Mesenchymal stem cell (in vitro differentiated cells and primary cell): Measurements from ENCODE around the gene RILPL1.
A peak's percentile ranks its signal among the peaks of the same experiment; 100 is the strongest.
"Not testable (repeated sequence)": the region's sequence is repeated elsewhere in the genome, so short reads cannot be mapped to it uniquely, and the experiment has no call there.

Experiments used
- DNase-seq: peaks from one replicate; pipeline ENCODE4 v3.0.0-alpha.2; 2013
- H2AFZ ChIP-seq: one replicate; pipeline ENCODE4 v1.6.1; 2013; ENCODE audit warnings: low read depth, mild to moderate bottlenecking, control low read depth, inconsistent platforms, low read length, moderate library complexity
- H2AK5ac ChIP-seq: 2 replicates; pipeline ENCODE4 v1.6.1; 2013; ENCODE audit warnings: low read length, moderate library complexity, mild to moderate bottlenecking, inconsistent platforms; ENCODE audit not compliant: severe bottlenecking
- H2BK120ac ChIP-seq: one replicate; pipeline ENCODE4 v1.6.1; 2013; ENCODE audit warnings: low read depth, mild to moderate bottlenecking, inconsistent platforms, low read length, moderate library complexity
- H2BK12ac ChIP-seq, 2 experiments: one replicate each; pipeline ENCODE4 v1.6.1; 2013; ENCODE audit warnings: inconsistent platforms in 2 of 2, low read length in 2 of 2, mild to moderate bottlenecking in 2 of 2, moderate library complexity in 2 of 2, control low read depth in 1 of 2
- H2BK15ac ChIP-seq: one replicate; pipeline ENCODE4 v1.6.1; 2013; ENCODE audit warnings: mild to moderate bottlenecking, low read depth, inconsistent platforms; ENCODE audit not compliant: poor library complexity, severe bottlenecking
- H2BK5ac ChIP-seq: 2 replicates; pipeline ENCODE4 v1.6.1; 2013; ENCODE audit warnings: low read depth, mild to moderate bottlenecking, low read length, control low read depth, inconsistent platforms; ENCODE audit not compliant: poor library complexity, severe bottlenecking
- H3K14ac ChIP-seq, 2 experiments: one replicate each; pipeline ENCODE4 v1.6.1; 2013; ENCODE audit warnings: inconsistent platforms in 2 of 2, low read length in 2 of 2, control low read depth in 1 of 2, mild to moderate bottlenecking in 1 of 2, moderate library complexity in 1 of 2
- H3K18ac ChIP-seq, 2 experiments: one replicate each; pipeline ENCODE4 v1.6.1; 2013; ENCODE audit warnings: inconsistent platforms in 2 of 2, low read length in 2 of 2, control low read depth in 1 of 2, low read depth in 1 of 2, mild to moderate bottlenecking in 1 of 2
- H3K23ac ChIP-seq, 2 experiments: one replicate each; pipeline ENCODE4 v1.6.1; 2013; ENCODE audit warnings: inconsistent platforms in 2 of 2, low read length in 2 of 2, mild to moderate bottlenecking in 2 of 2, moderate library complexity in 2 of 2, control low read depth in 1 of 2
- H3K27ac ChIP-seq: 2 replicates; pipeline ENCODE4 v1.5.1; 2013; ENCODE audit warnings: mild to moderate bottlenecking, moderate library complexity, low read length, control low read depth, inconsistent platforms; ENCODE audit not compliant: poor library complexity, severe bottlenecking
- H3K27me3 ChIP-seq, 2 experiments: 2 replicates each; pipeline versions ENCODE4 v1.6.1 to v1.7.0; 2013; ENCODE audit warnings: low read length in 2 of 2, mild to moderate bottlenecking in 2 of 2, moderate library complexity in 2 of 2, control low read depth in 1 of 2, inconsistent platforms in 1 of 2; ENCODE audit not compliant: control insufficient read depth in 1 of 2, insufficient read depth in 1 of 2
- H3K36me3 ChIP-seq, 2 experiments: 2 replicates each; pipeline versions ENCODE4 v1.6.1 to v1.7.0; 2013; ENCODE audit warnings: low read length in 2 of 2, control low read depth in 1 of 2, inconsistent platforms in 1 of 2, low read depth in 1 of 2, mild to moderate bottlenecking in 1 of 2; ENCODE audit not compliant: insufficient read depth in 2 of 2, control insufficient read depth in 1 of 2
- H3K4ac ChIP-seq, 2 experiments: one replicate each; pipeline ENCODE4 v1.6.1; 2013; ENCODE audit warnings: inconsistent platforms in 2 of 2, low read length in 2 of 2, mild to moderate bottlenecking in 2 of 2, moderate library complexity in 2 of 2, control low read depth in 1 of 2, low read depth in 1 of 2
- H3K4me1 ChIP-seq: 2 replicates; pipeline ENCODE4 v1.6.1; 2013; ENCODE audit warnings: low read depth, low read length, control low read depth; ENCODE audit not compliant: control insufficient read depth, insufficient read depth
- H3K4me2 ChIP-seq: 2 replicates; pipeline ENCODE4 v1.6.1; 2013; ENCODE audit warnings: low read length, mild to moderate bottlenecking, inconsistent platforms; ENCODE audit not compliant: poor library complexity, severe bottlenecking
- H3K4me3 ChIP-seq, 2 experiments: 2 replicates each; pipeline versions ENCODE4 v1.5.1 to v1.7.0; 2013; ENCODE audit warnings: low read length in 2 of 2, mild to moderate bottlenecking in 2 of 2, control low read depth in 1 of 2, low read depth in 1 of 2; ENCODE audit not compliant: insufficient read depth in 1 of 2
- H3K79me1 ChIP-seq: replicated peaks from 2 replicates; pipeline ENCODE4 v1.6.1; 2013; ENCODE audit warnings: mild to moderate bottlenecking, control low read depth, low read length, inconsistent platforms; ENCODE audit not compliant: poor library complexity, severe bottlenecking
- H3K9ac ChIP-seq: 2 replicates; pipeline ENCODE4 v1.7.0; 2013; ENCODE audit warnings: mild to moderate bottlenecking, low read length, moderate library complexity
- H3K9me3 ChIP-seq: 2 replicates; pipeline ENCODE4 v1.7.0; 2013; ENCODE audit warnings: mild to moderate bottlenecking, low read length; ENCODE audit not compliant: control insufficient read depth
- H4K8ac ChIP-seq: one replicate; pipeline ENCODE4 v1.6.1; 2013; ENCODE audit warnings: inconsistent platforms, mild to moderate bottlenecking, low read length, moderate library complexity
- H4K91ac ChIP-seq: one replicate; pipeline ENCODE4 v1.6.1; 2013; ENCODE audit warnings: mild to moderate bottlenecking, low read length, inconsistent platforms
- WGBS: methylation state at CpG from one replicate; pipeline ENCODE4 v1.1.7; 2013; ENCODE audit warnings: mixed read lengths; 5-methylcytosine and 5-hydroxymethylcytosine counted together

The RILPL1 gene

DNA sequence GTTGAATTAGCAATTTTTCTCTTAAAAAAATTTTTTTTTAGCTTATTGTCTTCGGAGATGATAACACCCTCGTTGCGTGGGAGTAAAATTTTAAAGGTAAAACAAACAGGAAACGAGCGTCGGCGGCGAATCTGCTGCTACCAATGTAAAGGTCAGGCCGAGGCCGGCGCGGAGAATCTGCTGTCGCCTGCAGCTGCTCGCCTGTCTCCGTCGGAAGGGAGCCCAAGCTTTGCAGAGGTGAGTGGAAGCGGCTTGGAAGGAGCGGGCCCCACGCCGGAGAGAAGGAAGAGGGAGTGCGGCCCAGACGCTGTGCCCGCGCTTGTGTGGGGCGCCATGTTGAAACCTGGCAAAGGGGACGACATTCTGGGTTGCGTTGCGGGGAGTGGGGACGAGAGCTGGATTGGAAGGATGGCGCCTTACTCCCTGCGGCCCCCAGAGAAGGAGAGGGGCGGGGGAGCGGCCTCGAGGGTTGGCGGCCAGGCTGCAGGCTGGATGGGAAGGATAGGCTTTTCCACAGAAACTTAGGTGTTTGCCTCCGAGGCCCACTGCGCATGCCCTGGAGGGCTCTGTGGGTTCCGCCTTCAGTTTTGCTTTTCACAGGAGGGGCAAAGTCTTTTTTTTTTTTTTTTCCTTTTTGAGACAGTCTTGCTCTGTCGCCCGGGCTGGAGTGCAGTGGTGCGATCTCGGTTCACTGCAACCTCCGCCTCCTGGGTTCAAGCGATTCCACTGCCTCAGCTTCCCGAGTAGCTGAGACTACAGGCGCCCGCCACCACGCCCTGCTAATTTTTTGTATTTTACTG is 75.3 kb downstream of the RILPL1 start, which contains the start of gene SNRNP35:
SNRNP35 (plus strand) TSS at position 160 of the 800 bp plus-strand sequence. CDS start 7,402 bp downstream, outside the sequence.
- peak within 1 kb of the TSS; percentile 100 for H4K8ac ChIP-seq
- WGBS: under 1% methylated on average over 48 of the region's 48 CpGs
- peak within 1 kb of the TSS; percentile 31 for H2AK5ac ChIP-seq
- peaks cover 10% of the 10 kb centered on the region for H3K79me1 ChIP-seq
- H3K9me3 ChIP-seq: no peaks in the 10 kb centered on the region
- peak within 1 kb of the TSS; percentile 89 to 99 for H3K18ac ChIP-seq
- peak within 1 kb of the TSS; percentile 80 to 82 for H3K4me3 ChIP-seq
- peak within 1 kb of the TSS; percentile 91 for H3K9ac ChIP-seq
- H4K91ac ChIP-seq: peak within 1 kb of the TSS; percentile 86
- H3K4me2 ChIP-seq: peak within 1 kb of the TSS; percentile 62
- H2BK15ac ChIP-seq: peak within 1 kb of the TSS; percentile 75
- peak; percentile 90 for DNase-seq
- H3K14ac ChIP-seq: peak within 1 kb of the TSS in 1 of 2 experiments; percentile 29
- H3K27me3 ChIP-seq: no peaks in the 10 kb centered on the region
- H3K23ac ChIP-seq: no peak within 1 kb of the TSS
- H2BK120ac ChIP-seq: peak within 1 kb of the TSS; percentile 89
- H2AFZ ChIP-seq: peak within 1 kb of the TSS; percentile 43
- peaks cover 5% of the 10 kb centered on the region for H3K4me1 ChIP-seq
- H3K4ac ChIP-seq: peak within 1 kb of the TSS; percentile 69 to 97
- H3K36me3 ChIP-seq: peaks cover 0 to 4% of the 10 kb centered on the region in 2 experiments
- peak within 1 kb of the TSS; percentile 96 for H3K27ac ChIP-seq
- H2BK12ac ChIP-seq: no peak within 1 kb of the TSS
- peak within 1 kb of the TSS; percentile 86 for H2BK5ac ChIP-seq

GRCh38 chr12:123453165-123453564 is 80.4 kb downstream of the RILPL1 start:
- no peak overlapping the region for H3K4me3 ChIP-seq
- H3K27ac ChIP-seq: no peak overlapping the region
- H3K4ac ChIP-seq: no peak overlapping the region
- WGBS: 78% methylated on average over 2 of the region's 3 CpGs
- no peak overlapping the region for H2BK12ac ChIP-seq
- no peak overlapping the region for H3K18ac ChIP-seq
- no peak overlapping the region for H2BK5ac ChIP-seq
- H3K36me3 ChIP-seq: no peaks in the 10 kb centered on the region
- H3K79me1 ChIP-seq: no peaks in the 10 kb centered on the region
- H2BK15ac ChIP-seq: no peak overlapping the region
- H2AFZ ChIP-seq: no peak overlapping the region
- no peak overlapping the region for H2AK5ac ChIP-seq
- H3K14ac ChIP-seq: no peak overlapping the region
- H3K23ac ChIP-seq: no peak overlapping the region
- H4K91ac ChIP-seq: no peak overlapping the region
- H3K4me2 ChIP-seq: no peak overlapping the region
- H3K9ac ChIP-seq: no peak overlapping the region
- no peak for DNase-seq
- no peak overlapping the region for H4K8ac ChIP-seq
- no peaks in the 10 kb centered on the region for H3K9me3 ChIP-seq
- H3K27me3 ChIP-seq: no peaks in the 10 kb centered on the region
- H3K4me1 ChIP-seq: no peaks in the 10 kb centered on the region
- H2BK120ac ChIP-seq: no peak overlapping the region

DNA sequence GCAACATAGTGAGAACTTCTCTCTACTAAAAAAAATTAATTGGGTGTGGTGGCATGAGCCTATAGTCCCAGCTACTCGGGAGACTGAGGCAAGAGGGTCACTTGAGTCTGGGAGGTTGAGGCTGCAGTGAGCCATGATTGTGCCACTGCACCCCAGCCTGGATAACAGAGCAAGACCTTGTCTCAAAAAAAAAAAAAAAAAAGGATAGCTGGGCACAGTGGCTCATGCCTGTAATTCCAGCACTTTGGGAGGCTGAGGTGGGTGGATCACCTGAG is 81.3 kb downstream of the RILPL1 start:
- H4K8ac ChIP-seq, H3K27ac ChIP-seq, H3K9me3 ChIP-seq, H3K79me1 ChIP-seq, H2AFZ ChIP-seq, H3K23ac ChIP-seq, H2BK12ac ChIP-seq, H2BK15ac ChIP-seq, H3K18ac ChIP-seq, H3K27me3 ChIP-seq, DNase-seq, H3K4me1 ChIP-seq, H3K36me3 ChIP-seq, H3K4ac ChIP-seq, H3K9ac ChIP-seq, H2BK5ac ChIP-seq, H3K4me3 ChIP-seq, H2AK5ac ChIP-seq, H3K4me2 ChIP-seq, H3K14ac ChIP-seq, H2BK120ac ChIP-seq, H4K91ac ChIP-seq: not testable (repeated sequence)
- 48% methylated on average over 1 of the region's 1 CpG for WGBS

DNA sequence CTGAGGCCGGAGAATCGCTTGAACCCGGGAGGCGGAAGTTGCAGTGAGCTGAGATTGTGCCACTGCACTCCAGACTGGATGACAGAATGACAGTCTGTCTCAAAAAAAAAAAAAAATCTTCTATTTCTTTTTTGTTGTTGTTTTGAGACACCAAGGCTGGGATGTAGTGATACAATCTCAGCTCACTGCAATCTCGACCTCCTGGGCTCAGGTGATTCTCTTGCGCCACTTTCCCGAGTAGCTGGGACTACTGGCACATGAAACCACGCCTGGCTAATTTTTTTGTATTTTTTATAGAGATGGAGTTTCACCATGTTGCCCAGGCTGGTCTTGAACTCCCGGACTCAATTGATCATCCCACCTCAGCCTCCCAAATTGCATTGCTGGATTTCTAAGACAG is 82.9 kb downstream of the RILPL1 start:
- no peaks in the 10 kb centered on the region for H3K4me1 ChIP-seq
- no peak overlapping the region for H3K4ac ChIP-seq

More for the DNA sequence above, 82.9 kb downstream of the RILPL1 start:
- no peak overlapping the region for H3K4me3 ChIP-seq
- no peak overlapping the region for H2BK120ac ChIP-seq
- no peak overlapping the region for H3K23ac ChIP-seq
- no peak overlapping the region for H3K18ac ChIP-seq
- H2BK12ac ChIP-seq: no peak overlapping the region
- no peak overlapping the region for H3K14ac ChIP-seq
- no peak overlapping the region for H4K91ac ChIP-seq
- H2AFZ ChIP-seq: no peak overlapping the region
- no peaks in the 10 kb centered on the region for H3K9me3 ChIP-seq
- H4K8ac ChIP-seq: no peak overlapping the region
- no peak overlapping the region for H2AK5ac ChIP-seq
- H3K27me3 ChIP-seq: no peaks in the 10 kb centered on the region
- H3K79me1 ChIP-seq: no peaks in the 10 kb centered on the region
- H2BK5ac ChIP-seq: no peak overlapping the region
- WGBS: 96% methylated on average over 8 of the region's 9 CpGs
- no peak overlapping the region for H3K9ac ChIP-seq
- no peaks in the 10 kb centered on the region for H3K36me3 ChIP-seq
- no peak overlapping the region for H2BK15ac ChIP-seq
- no peak overlapping the region for H3K4me2 ChIP-seq
- DNase-seq: no peak
- H3K27ac ChIP-seq: no peak overlapping the region
